ENCODE results near the gene PRCC. TPM values are rescaled to one million over a fixed set of nuclear protein-coding genes. Genes with fewer than 3 reads are reported as not detected.

PRCC gene
- total RNA-seq, 1 donor from 2014 or later: 9.2 TPM

GRCh38 chr1:156781585-156782186 lies 14.4 kb downstream of the PRCC start:
- no peak for TF ChIP-seq CTCF (IDR thresholded peaks at IDR 0.05; ENCODE audit: insufficient read depth, low read length, severe bottlenecking)
- H3K36me3 ChIP-seq (ENCODE audit: control insufficient read depth, insufficient read depth, low read length): peaks cover 10% of the 10 kb centered on the region
- FAIRE-seq: no peak
- DNase-seq (ENCODE audit: low read depth): no peak
- H3K27me3 ChIP-seq (ENCODE audit: control insufficient read depth, insufficient read depth, low read length): no peaks in the 10 kb centered on the region
- H3K4me3 ChIP-seq (ENCODE audit: low read depth, low read length): no peak overlapping the region

GRCh38 chr1:156785458-156785857 lies 18.1 kb downstream of the PRCC start:
- Histone ChIP-seq H3K27me3 (ENCODE audit: control insufficient read depth, insufficient read depth, low read length) (no peaks in the 10 kb centered on the region), H3K36me3 (ENCODE audit: control insufficient read depth, insufficient read depth, low read length) (peaks cover 14% of the 10 kb centered on the region), H3K4me3 (ENCODE audit: low read depth, low read length) (no peak overlapping the region)
- TF ChIP-seq CTCF (IDR thresholded peaks at IDR 0.05; ENCODE audit: insufficient read depth, low read length, severe bottlenecking): no peak
- FAIRE-seq (no peak), DNase-seq (ENCODE audit: low read depth) (no peak)

DNA sequence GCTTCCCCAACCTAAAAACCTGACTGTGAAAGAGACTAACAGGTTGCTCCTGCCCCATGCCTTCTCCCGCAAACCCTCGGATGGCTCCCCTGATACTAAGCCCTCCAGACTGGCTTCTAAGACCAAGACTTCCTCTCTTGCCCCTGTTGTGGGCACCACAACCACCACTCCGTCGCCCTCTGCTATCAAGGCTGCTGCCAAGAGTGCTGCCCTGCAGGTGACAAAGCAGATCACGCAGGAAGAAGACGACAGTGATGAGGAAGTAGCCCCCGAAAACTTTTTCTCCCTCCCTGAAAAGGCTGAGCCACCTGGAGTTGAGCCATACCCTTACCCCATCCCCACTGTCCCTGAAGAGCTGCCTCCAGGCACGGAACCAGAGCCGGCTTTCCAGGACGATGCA lies 19.3 kb downstream of the PRCC start:
- TF ChIP-seq CTCF (IDR thresholded peaks at IDR 0.05; ENCODE audit: insufficient read depth, low read length, severe bottlenecking): no peak
- FAIRE-seq: no peak
- no peak for DNase-seq (ENCODE audit: low read depth)
- H3K4me3 ChIP-seq (ENCODE audit: low read depth, low read length): no peak overlapping the region
- H3K36me3 ChIP-seq (ENCODE audit: control insufficient read depth, insufficient read depth, low read length): peaks cover 18% of the 10 kb centered on the region
- no peaks in the 10 kb centered on the region for H3K27me3 ChIP-seq (ENCODE audit: control insufficient read depth, insufficient read depth, low read length)

DNA sequence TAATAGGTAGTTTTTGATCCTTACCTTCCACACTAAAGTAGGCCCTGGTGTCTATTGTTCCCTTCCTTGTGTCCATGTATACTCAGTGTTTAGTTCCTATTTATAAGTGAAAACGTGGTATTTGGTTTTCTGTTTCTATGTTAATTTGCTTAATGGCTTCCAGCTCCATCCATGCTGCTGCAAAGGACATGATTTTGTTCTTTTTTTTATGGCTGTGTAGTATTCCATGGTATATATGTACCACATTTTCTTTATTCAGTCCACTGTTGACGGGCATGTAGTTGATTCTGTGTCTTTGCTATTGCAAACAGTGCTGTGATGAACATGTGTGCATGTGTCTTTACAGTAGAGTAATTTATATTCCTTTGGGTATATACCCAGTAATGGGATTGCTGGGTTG lies 20.8 kb downstream of the PRCC start:
- Histone ChIP-seq H3K36me3 (ENCODE audit: control insufficient read depth, insufficient read depth, low read length) (peaks cover 19% of the 10 kb centered on the region), H3K4me3 (ENCODE audit: low read depth, low read length) (no peak overlapping the region), H3K27me3 (ENCODE audit: control insufficient read depth, insufficient read depth, low read length) (no peaks in the 10 kb centered on the region)
- no peak for DNase-seq (ENCODE audit: low read depth)
- FAIRE-seq: no peak
- TF ChIP-seq CTCF (IDR thresholded peaks at IDR 0.05; ENCODE audit: insufficient read depth, low read length, severe bottlenecking): no peak

DNA sequence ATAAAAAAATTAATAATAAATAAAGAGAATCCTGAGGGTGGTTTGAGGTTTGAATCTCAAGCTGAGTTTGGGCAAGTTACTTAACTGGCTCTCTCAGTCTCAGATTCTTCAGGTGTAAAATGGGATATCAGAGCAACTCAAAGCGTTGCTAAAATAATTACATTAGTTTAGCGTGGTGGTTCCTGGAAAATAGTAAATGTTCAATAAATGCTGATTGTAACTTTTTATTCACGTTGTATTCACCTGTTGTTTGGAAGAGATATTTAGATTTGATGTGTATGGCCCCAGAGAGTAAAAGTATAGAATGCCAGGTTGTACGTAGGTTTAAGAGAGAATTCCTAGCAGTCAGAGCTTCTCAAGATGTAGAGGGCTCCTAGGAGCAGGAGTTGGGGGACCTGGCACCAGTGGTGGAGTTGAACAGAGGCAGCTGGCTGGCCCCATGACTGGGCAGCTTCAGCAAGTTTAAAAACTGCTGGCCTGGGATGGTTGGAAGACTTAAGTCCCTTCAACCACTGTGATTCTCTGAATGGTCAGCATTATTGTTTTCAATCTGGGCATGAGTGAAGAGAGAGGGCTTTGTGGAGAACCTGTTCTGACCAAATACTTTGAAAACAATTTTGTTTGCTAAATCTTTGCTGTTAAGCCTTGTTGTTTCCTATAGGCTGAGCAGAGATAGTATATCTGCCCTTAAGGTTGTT lies 22.4 kb downstream of the PRCC start:
- TF ChIP-seq CTCF (IDR thresholded peaks at IDR 0.05; ENCODE audit: insufficient read depth, low read length, severe bottlenecking): no peak
- no peak overlapping the region for H3K4me3 ChIP-seq (ENCODE audit: low read depth, low read length)
- peaks cover 21% of the 10 kb centered on the region for H3K36me3 ChIP-seq (ENCODE audit: control insufficient read depth, insufficient read depth, low read length)
- FAIRE-seq (no peak), DNase-seq (ENCODE audit: low read depth) (no peak)
- no peaks in the 10 kb centered on the region for H3K27me3 ChIP-seq (ENCODE audit: control insufficient read depth, insufficient read depth, low read length)

Measured in bronchial epithelial cell (primary cell).